LNCAP (cell line): ENCODE results near the gene PRKCH.

Source experiments
- TF ChIP-seq, protein P1 (sequence below): fragments of 450-650 bp; IDR thresholded peaks from 2 replicates; pipeline ENCODE4 v1.5.1; 2017; ENCODE audit warnings: mild to moderate bottlenecking

PRKCH gene

DNA sequence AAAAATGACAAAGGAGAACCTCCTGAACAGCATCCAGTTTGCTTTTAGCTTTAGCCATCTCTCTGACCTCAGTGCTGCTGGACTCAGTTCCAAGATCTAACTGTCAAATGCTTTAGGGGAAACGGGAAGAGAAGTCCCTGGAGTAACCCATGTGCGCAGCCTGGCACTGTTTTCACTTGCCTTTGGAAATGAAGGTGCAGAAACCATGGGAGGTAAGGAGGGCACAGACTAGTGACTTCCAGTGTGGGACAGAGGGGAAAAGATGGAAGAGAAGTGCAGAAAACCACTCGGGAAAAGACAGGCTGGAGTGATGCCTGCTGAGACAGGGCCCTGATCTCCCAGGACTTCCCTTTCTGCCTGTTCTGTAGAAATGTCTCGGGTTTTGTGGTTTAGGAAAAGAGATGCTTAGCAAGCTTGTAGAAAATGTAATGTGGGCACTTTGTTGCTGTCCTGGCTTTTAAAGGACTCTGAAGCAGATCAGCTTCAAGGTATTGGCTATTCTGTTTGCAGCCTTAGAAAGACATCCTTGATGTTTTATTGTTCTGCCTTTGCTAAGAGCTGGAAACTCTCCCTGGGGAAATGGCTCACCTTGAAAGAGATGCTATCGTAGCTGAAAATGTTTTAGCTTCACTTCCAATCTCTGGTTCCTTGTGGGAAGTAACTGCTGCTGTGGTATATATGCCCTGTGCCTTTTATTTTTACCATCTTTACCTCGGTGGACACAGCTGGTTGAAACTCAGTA lies 249.3 kb downstream of the PRKCH start:
- TF ChIP-seq, protein P1, sequence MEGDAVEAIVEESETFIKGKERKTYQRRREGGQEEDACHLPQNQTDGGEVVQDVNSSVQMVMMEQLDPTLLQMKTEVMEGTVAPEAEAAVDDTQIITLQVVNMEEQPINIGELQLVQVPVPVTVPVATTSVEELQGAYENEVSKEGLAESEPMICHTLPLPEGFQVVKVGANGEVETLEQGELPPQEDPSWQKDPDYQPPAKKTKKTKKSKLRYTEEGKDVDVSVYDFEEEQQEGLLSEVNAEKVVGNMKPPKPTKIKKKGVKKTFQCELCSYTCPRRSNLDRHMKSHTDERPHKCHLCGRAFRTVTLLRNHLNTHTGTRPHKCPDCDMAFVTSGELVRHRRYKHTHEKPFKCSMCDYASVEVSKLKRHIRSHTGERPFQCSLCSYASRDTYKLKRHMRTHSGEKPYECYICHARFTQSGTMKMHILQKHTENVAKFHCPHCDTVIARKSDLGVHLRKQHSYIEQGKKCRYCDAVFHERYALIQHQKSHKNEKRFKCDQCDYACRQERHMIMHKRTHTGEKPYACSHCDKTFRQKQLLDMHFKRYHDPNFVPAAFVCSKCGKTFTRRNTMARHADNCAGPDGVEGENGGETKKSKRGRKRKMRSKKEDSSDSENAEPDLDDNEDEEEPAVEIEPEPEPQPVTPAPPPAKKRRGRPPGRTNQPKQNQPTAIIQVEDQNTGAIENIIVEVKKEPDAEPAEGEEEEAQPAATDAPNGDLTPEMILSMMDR: no peak

DNA sequence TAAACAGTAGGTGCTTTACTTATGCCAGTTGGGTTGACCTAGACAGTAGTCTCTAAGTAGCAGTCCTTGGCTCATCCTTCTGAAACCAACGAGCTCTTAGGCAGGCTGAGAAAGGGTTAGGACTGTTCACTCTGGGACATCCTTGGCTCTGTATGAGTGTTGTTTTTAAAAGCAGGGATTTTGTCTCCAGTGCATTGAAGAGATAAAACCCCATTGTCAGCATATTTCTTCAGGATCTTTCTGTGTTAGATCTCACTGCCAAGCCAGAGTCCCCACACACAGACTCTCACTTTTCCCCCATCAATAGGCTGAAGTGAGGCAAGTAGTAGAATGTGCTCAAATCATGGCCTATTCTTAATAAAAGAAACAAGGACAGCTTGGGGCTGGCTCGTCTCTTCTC lies 250.5 kb downstream of the PRKCH start:
- TF ChIP-seq, protein P1: no peak

DNA sequence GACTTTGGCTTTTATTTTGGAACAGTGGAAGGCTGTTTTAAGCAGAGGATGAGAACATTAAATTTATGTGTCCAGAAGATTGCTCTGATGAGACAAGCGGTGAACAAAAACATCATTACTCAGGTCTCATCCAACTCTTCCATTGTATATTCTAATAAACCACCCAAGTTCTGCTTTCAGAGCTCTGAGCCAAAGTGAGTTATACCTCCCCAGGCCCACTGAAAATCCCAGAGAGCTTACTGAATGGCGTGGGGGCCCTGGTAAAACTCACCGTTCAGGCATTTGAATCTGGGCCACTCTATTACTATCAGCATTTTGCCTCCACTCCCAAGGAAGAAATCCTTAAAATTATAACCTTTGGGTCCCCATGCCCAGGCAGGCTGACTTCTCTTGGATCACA lies 251.9 kb downstream of the PRKCH start:
- TF ChIP-seq, protein P1: no peak

DNA sequence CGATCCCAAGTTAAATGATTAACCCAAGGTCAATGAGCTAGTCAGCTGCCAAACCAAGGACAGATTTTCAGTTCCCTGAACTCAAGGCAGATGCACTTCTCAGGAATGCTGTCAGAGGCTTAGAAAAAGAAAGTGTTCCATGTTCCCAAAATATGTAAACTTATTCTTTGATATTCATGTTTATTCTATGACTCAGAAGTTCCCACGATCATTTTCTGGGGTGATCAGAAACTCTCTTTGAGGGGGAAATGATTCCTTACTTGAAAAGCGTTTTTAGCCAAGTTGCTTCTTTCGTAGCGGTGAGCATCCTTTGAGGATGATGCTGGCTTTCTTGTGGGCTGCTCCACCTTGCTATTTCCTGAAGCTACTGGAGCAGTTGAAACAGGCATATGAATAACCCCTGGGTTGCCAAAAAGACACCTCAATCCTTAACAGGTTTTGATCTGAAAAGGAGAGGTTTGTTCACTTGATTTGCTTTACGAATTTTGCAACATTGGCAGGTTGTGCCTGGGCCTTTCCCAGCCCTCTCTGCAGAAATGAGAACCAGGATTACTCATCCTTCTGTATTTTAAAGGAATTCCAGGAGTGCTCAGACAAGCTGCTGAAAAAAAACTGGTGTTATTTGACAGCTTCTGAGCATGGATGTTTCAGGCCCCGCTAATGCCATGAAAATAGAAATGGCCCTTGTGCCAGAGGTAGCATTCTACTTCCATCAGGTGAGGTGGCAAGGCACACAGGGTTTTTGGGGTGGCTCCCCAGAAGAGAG lies 252.6 kb downstream of the PRKCH start:
- TF ChIP-seq, protein P1: no peak

DNA sequence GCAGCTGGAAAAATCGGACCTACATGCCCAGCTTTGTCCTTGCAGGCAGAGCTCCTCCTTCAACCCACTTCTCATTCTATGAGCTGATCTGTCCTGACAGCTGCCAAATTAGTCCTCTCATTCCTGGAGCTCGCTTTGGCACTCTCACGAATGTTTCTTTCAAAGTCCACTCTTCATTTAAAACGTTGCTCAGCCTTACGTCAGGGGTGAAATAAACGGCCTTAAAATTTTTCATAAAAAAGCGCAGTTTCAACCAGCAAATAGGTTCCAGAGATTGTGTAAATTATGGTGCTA lies 253.1 kb downstream of the PRKCH start:
- TF ChIP-seq, protein P1: no peak

DNA sequence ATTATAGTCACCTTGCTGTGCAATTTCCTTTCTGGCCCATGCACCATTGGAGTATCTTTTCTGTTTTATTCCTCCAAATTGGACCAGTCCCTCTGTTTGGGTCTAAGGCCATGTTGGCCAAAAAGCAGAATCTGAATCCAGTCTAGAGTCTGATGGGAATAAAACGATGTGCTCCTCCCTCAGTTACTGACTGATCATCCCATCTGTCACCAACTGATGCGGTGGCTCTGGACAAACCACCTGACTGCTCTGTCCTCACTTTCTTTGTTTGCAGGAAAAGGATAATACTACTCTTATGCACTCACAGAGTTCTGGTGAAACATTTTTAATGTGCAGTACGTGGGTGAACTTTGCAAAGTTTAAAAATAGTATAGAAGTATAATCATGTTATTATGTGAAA lies 253.7 kb downstream of the PRKCH start:
- TF ChIP-seq, protein P1: no peak

DNA sequence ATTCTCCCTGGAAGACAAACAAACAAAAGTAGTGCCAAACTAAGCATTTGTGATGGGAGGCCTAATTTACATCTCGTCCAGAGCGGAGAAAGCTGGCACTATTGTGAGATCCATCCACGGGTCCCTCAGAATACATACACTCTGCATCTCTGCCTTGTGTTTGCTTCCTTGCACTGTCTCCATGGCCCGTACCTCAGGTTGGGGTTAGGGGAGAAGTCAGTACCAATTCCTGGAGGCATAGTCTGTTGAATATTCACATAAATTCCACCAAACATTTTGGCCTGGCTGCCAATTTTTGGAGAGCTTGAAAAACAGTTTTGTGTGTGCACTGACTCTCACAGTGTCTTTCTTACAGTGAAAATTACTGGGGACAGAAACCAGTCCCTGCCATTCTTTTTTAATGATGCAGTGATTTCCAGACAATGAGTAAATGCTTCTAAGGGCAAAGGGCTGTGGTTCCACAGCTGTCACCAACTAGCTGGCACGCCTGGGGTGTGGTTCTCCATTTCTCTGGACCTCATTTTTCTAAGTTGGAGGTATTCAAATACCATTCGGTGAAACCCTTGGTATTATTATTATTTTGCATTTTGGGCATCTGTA lies 254.3 kb downstream of the PRKCH start:
- TF ChIP-seq, protein P1: no peak
